Ishikawa (cell line): ENCODE measurements around the gene SUPT7L.

Experiments
- CREB1 ChIP-seq: IDR thresholded peaks from 2 replicates; pipeline ENCODE4 v1.6.1; 2012; ENCODE audit warnings: low read depth
- EP300 ChIP-seq: IDR thresholded peaks from 2 replicates; pipeline ENCODE4 v1.6.1; 2012; ENCODE audit warnings: borderline replicate concordance
- NFIC ChIP-seq: IDR thresholded peaks from 2 replicates; pipeline ENCODE4 v1.6.1; 2012
- USF1 ChIP-seq: IDR thresholded peaks from 2 replicates; pipeline ENCODE4 v1.6.1; 2012
- YY1 ChIP-seq: IDR thresholded peaks from 2 replicates; pipeline ENCODE4 v1.6.1; 2012; ENCODE audit warnings: low read depth

- TF ChIP-seq CREB1 (no peak), EP300 (no peak), USF1 (no peak), YY1 (no peak), NFIC (no peak)
These were observed 26.6 kb upstream of the SUPT7L start for GRCh38 chr2:27690052-27690451.
